IgD-negative memory B cell (primary cell): Measurements from ENCODE around the gene SEZ6. TPM values are rescaled to one million over a fixed set of nuclear protein-coding genes. Genes with fewer than 3 reads are reported as not detected.

Experiments used
- H3K27ac Mint-ChIP-seq, 3 donors: one replicate each; pipeline ENCODE4 v1.8.0; 2020 to 2022; ENCODE audit warnings: mild to moderate bottlenecking in 3 of 3, mixed read lengths in 3 of 3, moderate library complexity in 1 of 3
- H3K27me3 Mint-ChIP-seq: one replicate; pipeline ENCODE4 v1.8.0; 2021; ENCODE audit warnings: mixed read lengths
- H3K36me3 Mint-ChIP-seq: one replicate; pipeline ENCODE4 v1.8.0; 2020; ENCODE audit warnings: mild to moderate bottlenecking, mixed read lengths
- H3K4me1 Mint-ChIP-seq, 3 donors: one replicate each; pipeline ENCODE4 v1.8.0; 2020 to 2022; ENCODE audit warnings: mixed read lengths in 3 of 3, mild to moderate bottlenecking in 1 of 3
- H3K4me3 Mint-ChIP-seq, 4 donors: one replicate each; pipeline ENCODE4 v1.8.0; 2020 to 2022; ENCODE audit warnings: mild to moderate bottlenecking in 4 of 4, mixed read lengths in 4 of 4, moderate library complexity in 3 of 4
- H3K9me3 Mint-ChIP-seq, 3 donors: one replicate each; pipeline ENCODE4 v1.8.0; 2020 to 2021; ENCODE audit warnings: mixed read lengths in 3 of 3, mild to moderate bottlenecking in 1 of 3
- polyA plus RNA-seq: library from polyadenylated mRNA; unstranded; fragments of 300-500 nt; fragmentation: Illumina TruSeq; gene quantifications from one replicate; pipeline ENCODE4 v1.2.3, GENCODE V29; 2021

SEZ6 gene
- polyA plus RNA-seq, 1 donor from 2014 or later = 1.3 TPM

DNA sequence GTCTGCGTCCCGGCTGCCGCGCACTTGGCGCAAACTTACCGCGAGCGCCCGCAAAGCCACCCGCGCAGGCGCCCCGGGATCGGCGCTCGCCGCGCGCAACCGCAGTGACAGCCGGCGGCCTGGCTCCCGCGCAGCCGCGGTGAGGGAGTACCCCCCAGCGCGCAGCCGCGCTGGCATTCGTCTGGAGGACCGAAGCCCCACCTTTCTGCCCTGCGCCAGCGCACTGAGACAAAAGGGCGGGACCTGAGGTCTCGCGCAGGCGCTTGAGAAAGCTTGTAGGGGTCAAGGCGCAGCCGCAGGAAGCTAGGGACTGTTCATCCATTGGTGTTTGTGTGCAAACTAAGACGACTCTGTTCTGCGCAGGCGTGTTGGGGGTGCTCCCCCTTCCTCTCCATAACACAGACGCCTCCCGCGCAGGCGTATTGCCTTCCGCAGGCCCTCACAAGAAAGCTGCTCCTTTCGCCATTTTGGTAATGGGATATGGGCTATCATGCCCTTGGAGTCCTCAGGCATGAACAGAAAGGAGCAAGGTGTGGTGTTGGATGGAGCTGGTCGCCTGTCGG, 54.3 kb downstream of the SEZ6 start, which contains the start of gene PHF12:
PHF12 (minus strand) TSS at position 91 of the 563 bp plus-strand sequence. CDS start 558 bp downstream, outside the sequence.
- no peaks in the 10 kb centered on the region for H3K27me3 Mint-ChIP-seq
- peak within 1 kb of the TSS; percentile 94 to 97 (median 96) for H3K27ac Mint-ChIP-seq
- peaks cover 15 to 19% (median 15%) of the 10 kb centered on the region in 3 donors for H3K4me1 Mint-ChIP-seq
- H3K4me3 Mint-ChIP-seq = peak within 1 kb of the TSS; percentile 92 to 97 (median 96)
- no peaks in the 10 kb centered on the region for H3K9me3 Mint-ChIP-seq
- H3K36me3 Mint-ChIP-seq = peaks cover under 1% of the 10 kb centered on the region

DNA sequence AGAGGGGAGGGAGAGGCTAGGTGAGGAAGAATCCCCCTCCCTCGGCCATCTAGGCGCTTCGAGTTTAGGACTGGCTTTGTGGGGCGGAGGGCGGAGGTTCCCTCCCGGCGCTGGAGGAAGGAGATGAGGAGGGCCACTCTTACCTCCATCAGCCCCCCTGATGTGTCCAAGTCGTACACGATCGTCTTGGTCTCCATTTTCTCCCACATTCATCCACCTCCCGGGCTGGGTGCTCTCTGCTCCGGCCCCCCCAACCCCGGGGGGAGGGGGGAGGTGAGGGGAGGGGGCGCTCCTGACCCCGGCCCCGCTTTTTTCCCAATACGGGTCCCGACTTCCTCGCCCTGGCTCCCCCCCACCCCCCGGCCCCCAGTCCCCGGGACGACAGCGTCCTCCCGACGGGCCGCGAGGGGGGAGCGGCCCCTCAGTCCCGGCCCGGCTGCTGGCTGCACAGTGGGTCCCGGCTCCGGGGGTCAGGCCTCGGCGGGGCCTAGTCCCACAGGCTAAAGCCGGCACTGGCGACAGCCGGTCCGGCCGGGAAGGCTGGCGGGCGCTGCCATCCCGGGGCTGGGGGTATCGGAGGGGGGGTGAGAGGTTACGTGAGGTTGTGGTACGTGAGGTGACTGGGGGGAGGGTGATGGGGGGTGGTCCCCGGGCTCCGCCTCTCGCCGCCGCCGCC, 54.9 kb downstream of the SEZ6 start:
- peak overlapping the region; percentile 92 to 97 (median 96) for H3K4me3 Mint-ChIP-seq
- H3K9me3 Mint-ChIP-seq = no peaks in the 10 kb centered on the region
- peaks cover 20 to 25% (median 21%) of the 10 kb centered on the region in 3 donors for H3K4me1 Mint-ChIP-seq
- H3K27me3 Mint-ChIP-seq = no peaks in the 10 kb centered on the region
- peak overlapping the region; percentile 94 to 97 (median 96) for H3K27ac Mint-ChIP-seq
- H3K36me3 Mint-ChIP-seq = no peaks in the 10 kb centered on the region

DNA sequence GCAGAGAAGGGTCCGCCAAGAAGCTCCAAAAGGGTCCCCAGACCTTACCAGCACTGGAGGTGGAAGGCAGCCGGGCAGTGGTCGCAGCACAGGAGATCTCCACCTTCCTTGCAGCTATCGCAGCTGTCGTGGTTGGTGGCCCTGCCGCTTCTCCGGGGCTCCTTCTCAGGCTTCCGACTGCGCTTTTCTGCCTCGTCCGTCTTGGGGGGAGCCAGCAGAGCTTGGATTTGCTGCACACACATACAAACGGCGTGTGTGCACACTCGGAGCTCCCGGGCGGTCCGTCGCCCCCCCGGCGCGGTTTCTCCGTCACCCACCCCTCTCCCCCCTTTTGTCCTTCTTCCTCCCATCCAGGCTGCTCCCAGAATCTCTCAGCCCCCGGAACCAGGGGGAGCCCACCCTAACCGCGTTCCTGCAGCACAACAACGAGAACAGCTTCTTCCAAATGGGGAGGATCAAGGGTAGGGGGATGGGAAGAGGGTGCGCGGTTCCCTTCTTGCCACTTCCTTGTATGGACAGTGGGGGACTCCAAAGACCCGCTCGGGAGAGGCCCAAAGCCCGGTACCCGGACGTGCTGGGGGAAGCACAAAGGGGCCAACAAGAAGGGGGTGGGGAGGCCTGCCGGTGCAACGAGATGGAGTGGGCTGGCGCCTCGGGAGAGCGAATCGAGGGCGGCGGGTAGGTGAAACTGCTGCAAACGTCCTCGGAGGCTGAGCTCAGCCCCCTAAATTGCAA, 55.6 kb downstream of the SEZ6 start:
- Mint-ChIP-seq H3K27me3 (no peaks in the 10 kb centered on the region), H3K4me1 (peaks cover 26 to 32% (median 27%) of the 10 kb centered on the region in 3 donors), H3K36me3 (no peaks in the 10 kb centered on the region), H3K9me3 (no peaks in the 10 kb centered on the region), H3K4me3 (peak overlapping the region; percentile 92 to 97 (median 96)), H3K27ac (peak overlapping the region; percentile 94 to 97 (median 96))

DNA sequence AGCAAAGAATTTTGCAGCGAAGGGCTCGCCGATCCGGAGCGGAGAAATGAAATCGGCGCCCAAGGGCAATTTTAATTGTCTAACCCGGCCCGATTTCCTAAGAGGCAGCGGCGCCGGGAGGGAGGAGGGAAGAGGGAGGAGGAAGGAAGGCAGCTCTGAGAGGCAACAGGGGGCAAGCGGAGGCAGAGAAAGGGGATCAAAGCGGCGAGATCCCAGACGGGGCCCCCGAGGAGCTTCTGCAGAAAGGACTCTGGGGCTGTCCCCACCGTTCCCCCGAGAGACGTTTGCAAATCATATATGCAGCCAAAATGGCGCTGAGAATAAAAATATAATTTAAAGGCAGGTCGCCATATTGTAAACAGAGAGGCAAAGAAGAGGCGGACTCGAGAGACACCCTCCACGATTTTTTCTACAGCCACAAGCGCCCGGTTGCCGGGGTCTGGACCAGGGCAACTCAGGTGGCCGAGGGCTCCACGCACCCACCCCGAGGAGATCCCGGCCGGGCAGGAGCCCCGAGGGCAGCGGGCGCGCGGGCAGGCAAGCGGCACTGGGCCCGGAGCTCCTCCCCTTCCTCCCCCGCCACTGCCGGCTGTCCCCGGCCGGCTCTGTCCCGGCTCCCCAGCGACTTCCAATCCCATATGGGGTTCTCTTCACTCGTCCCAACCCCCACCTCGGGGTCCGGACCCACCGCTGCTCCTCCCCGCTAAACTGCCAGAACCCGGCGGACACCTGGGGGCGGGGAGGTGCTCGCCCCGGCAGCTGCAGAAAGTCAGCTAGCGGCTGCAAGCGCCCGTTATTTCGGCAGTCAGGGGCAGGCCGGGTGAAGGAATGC, 56.4 kb downstream of the SEZ6 start:
- H3K4me1 Mint-ChIP-seq = peaks cover 34 to 39% (median 34%) of the 10 kb centered on the region in 3 donors
- H3K36me3 Mint-ChIP-seq = no peaks in the 10 kb centered on the region
- peak overlapping the region; percentile 94 to 97 (median 96) for H3K27ac Mint-ChIP-seq

DNA sequence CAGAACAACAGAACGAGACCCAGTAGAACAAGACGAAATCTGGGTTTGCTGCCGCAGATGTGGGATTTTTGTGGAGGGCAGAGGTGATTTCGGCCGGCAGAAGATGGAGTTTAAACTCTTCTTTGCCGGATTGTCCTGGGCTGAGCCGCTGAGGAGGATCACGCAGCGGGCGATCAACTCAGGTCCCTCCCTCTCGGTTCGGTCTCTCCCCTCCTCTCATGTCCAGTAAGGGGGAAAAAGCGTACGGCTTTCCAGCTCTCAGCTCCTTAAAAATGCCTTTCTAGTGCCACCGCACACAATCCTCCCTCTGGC, 57.0 kb downstream of the SEZ6 start:
- peaks cover 38 to 42% (median 40%) of the 10 kb centered on the region in 3 donors for H3K4me1 Mint-ChIP-seq

More for the DNA sequence above, 56.4 kb downstream of the SEZ6 start:
- Mint-ChIP-seq H3K9me3 (no peaks in the 10 kb centered on the region), H3K4me3 (peak overlapping the region; percentile 92 to 97 (median 96)), H3K27me3 (no peaks in the 10 kb centered on the region)

DNA sequence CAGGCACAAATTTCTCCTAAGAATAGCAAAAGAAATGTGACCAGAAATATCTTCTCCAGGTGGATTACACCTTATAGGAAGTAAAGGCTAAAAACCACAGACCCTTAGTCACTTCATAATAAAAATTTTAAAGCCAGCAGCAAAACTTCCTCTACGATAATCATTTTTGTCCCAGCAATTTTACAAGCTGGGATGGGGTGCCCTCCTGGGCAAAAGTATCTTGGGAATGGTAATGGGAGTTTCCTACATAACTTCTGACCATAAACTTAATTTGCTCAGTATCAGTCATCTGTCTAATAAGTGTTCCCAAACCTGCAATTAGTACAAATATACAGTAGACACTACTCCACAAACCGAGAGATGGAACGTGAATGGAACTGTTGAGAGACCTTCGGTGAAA, 57.5 kb downstream of the SEZ6 start:
- H3K9me3 Mint-ChIP-seq = no peaks in the 10 kb centered on the region
- no peaks in the 10 kb centered on the region for H3K27me3 Mint-ChIP-seq
- H3K4me3 Mint-ChIP-seq = peak overlapping the region; percentile 92 to 97 (median 96)
- H3K36me3 Mint-ChIP-seq = no peaks in the 10 kb centered on the region
- H3K27ac Mint-ChIP-seq = peak overlapping the region; percentile 94 to 97 (median 96)
- H3K4me1 Mint-ChIP-seq = peaks cover 41 to 42% (median 42%) of the 10 kb centered on the region in 3 donors

More for the DNA sequence above, 57.0 kb downstream of the SEZ6 start:
- no peaks in the 10 kb centered on the region for H3K36me3 Mint-ChIP-seq
- peak overlapping the region; percentile 92 to 97 (median 96) for H3K4me3 Mint-ChIP-seq
- H3K27ac Mint-ChIP-seq = peak overlapping the region; percentile 94 to 97 (median 96)
- H3K9me3 Mint-ChIP-seq = no peaks in the 10 kb centered on the region
- H3K27me3 Mint-ChIP-seq = no peaks in the 10 kb centered on the region

DNA sequence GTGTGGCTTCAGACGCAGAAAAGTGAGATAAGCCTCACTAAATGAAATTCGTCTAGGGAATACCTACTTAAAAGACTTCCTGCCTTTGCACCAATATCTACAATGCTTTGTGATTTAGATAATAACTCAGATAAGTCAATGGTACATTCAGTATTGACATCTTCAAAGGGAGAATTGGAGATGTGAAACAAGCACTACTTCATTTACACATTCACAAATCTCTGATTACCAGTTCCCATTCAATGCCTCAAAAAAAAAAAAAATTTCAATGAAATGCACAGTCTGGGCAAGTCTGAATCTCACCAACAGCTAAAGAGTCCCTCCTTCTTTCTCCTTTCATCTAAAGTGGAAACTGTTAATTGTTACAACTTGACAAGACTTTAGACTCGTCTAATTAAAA, 58.2 kb downstream of the SEZ6 start:
- peak overlapping the region; percentile 92 to 97 (median 96) for H3K4me3 Mint-ChIP-seq
- H3K36me3 Mint-ChIP-seq = no peaks in the 10 kb centered on the region
- no peaks in the 10 kb centered on the region for H3K9me3 Mint-ChIP-seq
- no peaks in the 10 kb centered on the region for H3K27me3 Mint-ChIP-seq
- peaks cover 43 to 45% (median 45%) of the 10 kb centered on the region in 3 donors for H3K4me1 Mint-ChIP-seq
- peak overlapping the region; percentile 47 to 97 (median 96) for H3K27ac Mint-ChIP-seq

DNA sequence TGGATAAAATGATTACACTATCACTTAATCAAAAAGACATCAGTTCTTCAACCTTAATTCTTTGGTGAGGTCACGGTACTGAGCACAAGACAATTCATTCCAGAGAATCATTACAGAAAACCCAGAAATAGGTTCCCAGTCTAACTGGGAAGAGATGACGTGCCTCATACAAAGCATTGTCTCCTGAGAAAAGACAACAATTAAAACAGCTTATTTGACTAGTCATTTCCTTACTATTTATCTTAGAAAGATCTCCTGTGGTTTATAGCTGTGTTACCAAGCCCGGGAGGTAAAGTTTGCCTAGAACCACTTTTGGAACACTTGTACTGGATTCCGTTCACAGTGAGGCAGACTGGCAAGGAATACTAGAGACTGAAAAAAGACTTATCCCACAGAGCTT, 59.6 kb downstream of the SEZ6 start:
- Mint-ChIP-seq H3K4me3 (peak overlapping the region in 3 of 4 donors; percentile 69 to 87 (median 71)), H3K4me1 (peaks cover 44 to 51% (median 50%) of the 10 kb centered on the region in 3 donors), H3K36me3 (no peaks in the 10 kb centered on the region)

DNA sequence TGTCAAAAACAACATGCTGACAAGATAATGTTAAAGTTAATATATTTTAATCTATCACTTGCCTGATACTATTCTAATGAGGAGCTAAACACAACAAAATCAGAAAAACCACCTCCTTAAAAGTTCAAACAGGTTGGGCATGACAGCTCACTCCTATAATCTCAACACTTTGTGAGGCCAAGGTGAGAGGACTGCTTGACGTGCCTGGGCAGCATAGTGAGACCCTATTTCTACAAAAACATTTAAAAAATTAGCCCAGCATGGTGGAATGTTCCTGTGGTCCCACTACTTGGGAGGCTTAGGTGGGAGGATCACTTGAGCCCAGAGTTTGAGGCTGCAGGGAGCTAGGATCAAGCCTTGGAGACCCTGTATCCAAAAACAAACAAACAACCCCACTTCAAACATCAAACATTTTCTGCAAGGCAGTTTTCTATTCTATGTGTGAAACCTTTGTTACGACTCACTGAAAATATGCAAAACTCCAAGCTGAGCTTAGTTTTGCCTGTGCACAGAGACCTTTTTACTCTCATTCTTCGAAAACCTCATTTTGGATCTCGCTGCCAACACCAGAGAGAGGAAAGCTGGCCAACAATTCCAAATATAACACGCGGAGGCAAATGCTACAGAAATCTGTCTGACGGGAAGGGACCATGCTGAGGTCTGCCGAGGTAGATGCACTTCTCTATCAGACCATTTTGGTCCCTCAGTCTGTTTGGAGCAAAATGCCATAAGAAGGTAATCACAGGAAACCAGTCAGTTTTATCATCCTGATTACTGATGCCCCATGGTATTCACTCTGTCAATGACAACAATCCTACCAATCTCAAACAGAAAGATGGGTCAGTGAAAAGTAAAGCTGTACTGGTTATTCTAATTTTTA, 60.7 kb downstream of the SEZ6 start:
- Mint-ChIP-seq H3K9me3 (no peaks in the 10 kb centered on the region), H3K36me3 (no peaks in the 10 kb centered on the region), H3K27ac (peak overlapping the region; percentile 38 to 82 (median 71)), H3K4me1 (peaks cover 49 to 61% (median 56%) of the 10 kb centered on the region in 3 donors), H3K27me3 (no peaks in the 10 kb centered on the region), H3K4me3 (peak overlapping the region; percentile 64 to 87 (median 77))

More for the DNA sequence above, 59.6 kb downstream of the SEZ6 start:
- no peaks in the 10 kb centered on the region for H3K9me3 Mint-ChIP-seq
- peak overlapping the region; percentile 38 to 87 (median 71) for H3K27ac Mint-ChIP-seq
- H3K27me3 Mint-ChIP-seq = no peaks in the 10 kb centered on the region

DNA sequence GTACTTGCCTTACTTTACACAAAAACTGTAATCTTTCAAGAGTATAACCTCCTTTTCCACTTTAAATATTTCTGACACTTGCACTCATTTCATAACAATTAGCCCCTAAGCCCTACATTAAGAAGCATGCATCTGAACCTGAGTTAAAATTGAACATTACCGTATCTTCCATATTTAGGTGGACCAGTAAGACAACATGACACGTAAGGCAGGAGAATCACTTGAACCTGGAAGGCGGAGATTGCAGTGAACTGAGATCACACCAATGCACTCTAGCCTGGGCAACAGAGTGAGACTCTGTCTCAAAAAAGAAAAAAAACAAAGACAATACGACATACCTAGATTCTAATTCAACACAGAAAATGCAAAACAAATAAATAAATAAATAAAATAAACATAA, 61.5 kb downstream of the SEZ6 start:
- peak overlapping the region in 1 of 3 donors; percentile 75 for H3K27ac Mint-ChIP-seq
- H3K4me1 Mint-ChIP-seq = peaks cover 53 to 68% (median 62%) of the 10 kb centered on the region in 3 donors
- H3K27me3 Mint-ChIP-seq = no peaks in the 10 kb centered on the region
- peak overlapping the region in 1 of 4 donors; percentile 53 for H3K4me3 Mint-ChIP-seq
- no peaks in the 10 kb centered on the region for H3K9me3 Mint-ChIP-seq
- H3K36me3 Mint-ChIP-seq = no peaks in the 10 kb centered on the region

DNA sequence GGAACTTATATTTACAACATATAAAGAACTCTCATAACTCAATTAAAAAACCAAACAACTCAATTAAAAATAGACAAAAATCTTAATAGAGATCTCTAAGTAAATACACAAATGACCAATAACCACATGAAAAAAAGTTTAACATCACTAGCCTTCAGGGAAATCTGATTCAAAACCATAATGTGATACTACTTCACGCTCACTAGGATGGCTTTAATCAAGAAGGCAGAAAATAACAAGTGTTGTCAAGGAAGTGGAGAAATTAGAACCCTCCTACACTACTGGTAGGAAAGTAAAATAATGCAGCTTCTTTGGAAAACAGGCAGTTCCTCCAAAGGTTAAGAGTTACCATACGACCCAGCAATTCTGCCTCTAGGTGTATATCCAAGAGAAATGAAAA, 62.9 kb downstream of the SEZ6 start:
- H3K9me3 Mint-ChIP-seq = no peaks in the 10 kb centered on the region
- H3K4me1 Mint-ChIP-seq = peaks cover 49 to 71% (median 64%) of the 10 kb centered on the region in 3 donors
- no peaks in the 10 kb centered on the region for H3K36me3 Mint-ChIP-seq
- H3K4me3 Mint-ChIP-seq = peak overlapping the region in 2 of 4 donors; percentile 33 to 35
- no peaks in the 10 kb centered on the region for H3K27me3 Mint-ChIP-seq
- no peak overlapping the region for H3K27ac Mint-ChIP-seq

DNA sequence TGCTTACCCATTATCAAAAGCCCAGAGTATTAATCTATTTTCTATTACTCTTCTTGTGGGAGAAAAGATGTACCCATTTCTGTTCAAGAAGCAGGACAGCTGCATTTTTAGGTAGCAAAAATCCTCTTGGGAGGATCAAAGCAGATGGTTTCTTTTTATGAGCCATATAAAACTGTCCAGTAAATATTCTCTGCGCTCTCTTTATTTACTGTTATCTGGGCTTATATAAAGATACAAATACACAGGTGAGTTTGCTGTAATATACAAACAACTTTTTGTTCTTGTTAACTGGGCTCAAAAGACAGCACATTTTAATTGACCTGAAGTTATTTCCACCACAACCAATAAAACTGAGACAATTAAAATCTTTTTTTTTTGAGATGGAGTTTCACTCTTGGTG, 64.6 kb downstream of the SEZ6 start:
- Mint-ChIP-seq H3K4me1 (peaks cover 46 to 72% (median 60%) of the 10 kb centered on the region in 3 donors), H3K4me3 (peak overlapping the region in 1 of 4 donors; percentile 43), H3K27ac (peak overlapping the region in 1 of 3 donors; percentile 7), H3K9me3 (no peaks in the 10 kb centered on the region), H3K36me3 (no peaks in the 10 kb centered on the region), H3K27me3 (no peaks in the 10 kb centered on the region)

DNA sequence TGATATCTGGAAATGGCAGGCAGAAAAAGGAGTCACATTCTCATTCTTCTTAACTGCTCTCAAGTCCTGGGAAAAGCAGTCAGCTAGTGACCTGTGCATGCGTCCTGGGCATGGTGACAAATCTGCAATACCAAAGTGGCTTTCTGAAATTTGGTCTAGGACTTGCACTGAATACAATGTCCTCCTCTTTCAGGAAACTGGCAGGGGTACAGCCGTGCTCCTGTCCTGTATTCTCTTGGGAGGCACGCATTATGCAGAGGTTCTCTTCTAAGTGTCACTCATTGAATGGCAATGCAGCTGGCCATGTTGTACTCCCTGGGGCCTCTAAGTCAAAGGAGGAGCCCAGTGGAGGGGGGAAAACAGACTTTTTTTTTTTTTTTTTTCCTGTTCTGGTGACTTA, 65.2 kb downstream of the SEZ6 start:
- H3K36me3 Mint-ChIP-seq = no peaks in the 10 kb centered on the region
- H3K9me3 Mint-ChIP-seq = no peaks in the 10 kb centered on the region
- peak overlapping the region in 1 of 3 donors; percentile 7 for H3K27ac Mint-ChIP-seq
- H3K27me3 Mint-ChIP-seq = no peaks in the 10 kb centered on the region
- peaks cover 47 to 71% (median 61%) of the 10 kb centered on the region in 3 donors for H3K4me1 Mint-ChIP-seq
- H3K4me3 Mint-ChIP-seq = peak overlapping the region in 2 of 4 donors; percentile 17 to 63
